SK-N-SH treated with all-trans-retinoic acid at 6 μM for 48 hours (cell line): ENCODE data around the gene ZNF362.

Source experiments
- ATAC-seq: fragments of 200-7000 bp; cut with Tn5 transposase; 3 replicates; pipeline ENCODE4 v1.9.1; 2020; ENCODE audit warnings: mild to moderate bottlenecking, moderate library complexity
- ARNTL ChIP-seq: fragments of 450-650 bp; formaldehyde crosslinking; IDR thresholded peaks from 2 replicates; pipeline ENCODE4 v1.5.0; 2020; ENCODE audit warnings: low read depth, mild to moderate bottlenecking, moderate library complexity, borderline replicate concordance
- BACH2 ChIP-seq: fragments of 250-450 bp; sonication (Bioruptor Pico); IDR thresholded peaks from 2 replicates; pipeline ENCODE4 v1.9.0; 2021; ENCODE audit warnings: mild to moderate bottlenecking, borderline replicate concordance
- CREB5 ChIP-seq: fragments of 250-450 bp; sonication (Bioruptor Pico); IDR thresholded peaks from 2 replicates; pipeline ENCODE4 v1.5.1; 2020; ENCODE audit warnings: low read depth, mild to moderate bottlenecking, moderate library complexity
- CSDC2 ChIP-seq: fragments of 250-450 bp; sonication (Bioruptor Pico); IDR thresholded peaks from 2 replicates; pipeline ENCODE4 v1.5.0; 2020; ENCODE audit warnings: mild to moderate bottlenecking, moderate library complexity
- CSRNP3 ChIP-seq: fragments of 250-450 bp; sonication (Bioruptor Pico); IDR thresholded peaks from 2 replicates; pipeline ENCODE4 v1.5.1; 2021; ENCODE audit warnings: mild to moderate bottlenecking, moderate library complexity
- ESRRG ChIP-seq: fragments of 250-450 bp; sonication (Bioruptor Pico); IDR thresholded peaks from 2 replicates; pipeline ENCODE4 v1.6.1; 2021; ENCODE audit warnings: mild to moderate bottlenecking
- GLIS3 ChIP-seq: fragments of 250-450 bp; sonication (Bioruptor Pico); IDR thresholded peaks from 2 replicates; pipeline ENCODE4 v1.5.0; 2020; ENCODE audit warnings: mild to moderate bottlenecking, moderate library complexity
- ISL1 ChIP-seq: fragments of 250-450 bp; sonication (Bioruptor Pico); IDR thresholded peaks from 2 replicates; pipeline ENCODE4 v2.1.2; 2022; ENCODE audit warnings: mild to moderate bottlenecking, moderate library complexity
- PATZ1 ChIP-seq: fragments of 250-450 bp; sonication (Bioruptor Pico); IDR thresholded peaks from 2 replicates; pipeline ENCODE4 v1.8.0; 2020; ENCODE audit warnings: mild to moderate bottlenecking, moderate library complexity, borderline replicate concordance
- POU6F1 ChIP-seq: fragments of 250-450 bp; sonication (Bioruptor Pico); IDR thresholded peaks from 2 replicates; pipeline ENCODE4 v1.8.0; 2021; ENCODE audit warnings: low read depth, mild to moderate bottlenecking, moderate library complexity, borderline replicate concordance
- PPARA ChIP-seq: fragments of 250-450 bp; sonication (Bioruptor Pico); IDR thresholded peaks from 2 replicates; pipeline ENCODE4 v1.5.0; 2020; ENCODE audit warnings: mild to moderate bottlenecking, borderline replicate concordance
- RARB ChIP-seq: fragments of 250-450 bp; sonication (Bioruptor Pico); IDR thresholded peaks from 2 replicates; pipeline ENCODE4 v1.8.0; 2021; ENCODE audit warnings: mild to moderate bottlenecking, moderate library complexity
- SNAI2 ChIP-seq: fragments of 250-450 bp; sonication (Bioruptor Pico); IDR thresholded peaks from 2 replicates; pipeline ENCODE4 v1.5.0; 2020; ENCODE audit warnings: mild to moderate bottlenecking, moderate library complexity
- TCF4 ChIP-seq: fragments of 250-450 bp; sonication (Bioruptor Pico); IDR thresholded peaks from 2 replicates; pipeline ENCODE4 v1.8.0; 2021; ENCODE audit warnings: mild to moderate bottlenecking, moderate library complexity, borderline replicate concordance
- TSHZ2 ChIP-seq: fragments of 250-450 bp; sonication (Bioruptor Pico); IDR thresholded peaks from 2 replicates; pipeline ENCODE4 v1.5.0; 2020; ENCODE audit warnings: mild to moderate bottlenecking, moderate library complexity
- ZC3H10 ChIP-seq: fragments of 250-450 bp; sonication (Bioruptor Pico); IDR thresholded peaks from 2 replicates; pipeline ENCODE4 v1.5.1; 2021; ENCODE audit warnings: mild to moderate bottlenecking, moderate library complexity
- ZFP3 ChIP-seq: fragments of 250-450 bp; sonication (Bioruptor Pico); IDR thresholded peaks from 2 replicates; pipeline ENCODE4 v1.5.0; 2020; ENCODE audit warnings: mild to moderate bottlenecking, moderate library complexity
- ZFP30 ChIP-seq: fragments of 450-650 bp; formaldehyde crosslinking; IDR thresholded peaks from 2 replicates; pipeline ENCODE4 v1.5.0; 2022; ENCODE audit warnings: mild to moderate bottlenecking, moderate library complexity
- ZNF565 ChIP-seq: fragments of 450-650 bp; formaldehyde crosslinking; conservative IDR thresholded peaks from 2 replicates; pipeline ENCODE4 v1.5.0; 2020; ENCODE audit warnings: low read depth, mild to moderate bottlenecking, moderate library complexity
- ZNF70 ChIP-seq: fragments of 450-650 bp; formaldehyde crosslinking; IDR thresholded peaks from 2 replicates; pipeline ENCODE4 v1.5.0; 2020; ENCODE audit warnings: mild to moderate bottlenecking, moderate library complexity
- ZNF8 ChIP-seq: fragments of 450-650 bp; formaldehyde crosslinking; IDR thresholded peaks from 2 replicates; pipeline ENCODE4 v1.5.0; 2020; ENCODE audit warnings: mild to moderate bottlenecking, moderate library complexity

ZNF362 gene

GRCh38 chr1:33266766-33267165, 10.5 kb downstream of the ZNF362 start:
- no peak for TF ChIP-seq TCF4 (CRISPR knock-in tag)
- no peak for TF ChIP-seq ZFP30
- no peak for TF ChIP-seq CREB5 (CRISPR knock-in tag)
- no peak for TF ChIP-seq ARNTL (CRISPR knock-in tag)
- no peak for TF ChIP-seq ZNF565 (CRISPR knock-in tag)
- TF ChIP-seq ZNF70, result no peak
- no peak for TF ChIP-seq ESRRG (CRISPR knock-in tag)
- TF ChIP-seq ZNF8 (CRISPR knock-in tag), result no peak
- TF ChIP-seq BACH2 (CRISPR knock-in tag), result no peak
- no peak for TF ChIP-seq PPARA (CRISPR knock-in tag)
- TF ChIP-seq, all 23 proteins: peak for 0
- no peak for ATAC-seq

DNA sequence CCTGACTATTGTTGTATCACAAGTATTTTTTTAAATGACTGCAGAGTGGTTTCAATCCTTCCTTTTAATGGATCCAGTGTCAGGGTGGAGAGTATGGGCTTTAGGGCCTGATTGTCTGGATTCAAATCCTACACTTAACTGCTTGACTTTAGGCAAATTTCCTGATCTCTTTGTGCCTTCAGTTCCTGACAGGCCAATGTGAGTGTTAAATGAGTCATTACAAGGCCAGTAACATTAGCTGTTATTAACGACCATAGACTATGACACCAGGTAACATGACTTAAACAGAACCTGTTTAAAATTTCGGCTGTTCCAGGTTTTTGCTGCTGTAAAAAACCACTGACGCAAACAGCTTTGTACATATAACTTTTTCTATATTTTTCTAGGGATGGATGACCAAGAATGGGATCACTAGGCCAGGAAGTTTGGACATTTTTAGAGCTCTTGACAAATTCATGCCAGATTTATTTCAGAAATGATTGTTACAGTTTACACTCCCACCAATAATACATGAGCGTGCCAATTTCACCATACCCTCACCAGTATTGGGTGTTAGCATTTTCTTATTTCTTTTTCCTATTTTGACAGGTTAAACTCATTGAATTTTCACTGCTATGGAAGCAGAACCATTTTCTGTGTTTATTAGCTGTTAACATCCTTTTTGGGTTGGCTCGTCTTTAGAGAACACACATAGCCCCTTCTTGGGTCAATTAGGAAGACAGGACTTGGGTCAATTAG, 11.3 kb downstream of the ZNF362 start:
- TF ChIP-seq ZNF70 (no peak), ISL1 (CRISPR knock-in tag) (no peak), ZC3H10 (no peak), SNAI2 (no peak)
- no peak for ATAC-seq

DNA sequence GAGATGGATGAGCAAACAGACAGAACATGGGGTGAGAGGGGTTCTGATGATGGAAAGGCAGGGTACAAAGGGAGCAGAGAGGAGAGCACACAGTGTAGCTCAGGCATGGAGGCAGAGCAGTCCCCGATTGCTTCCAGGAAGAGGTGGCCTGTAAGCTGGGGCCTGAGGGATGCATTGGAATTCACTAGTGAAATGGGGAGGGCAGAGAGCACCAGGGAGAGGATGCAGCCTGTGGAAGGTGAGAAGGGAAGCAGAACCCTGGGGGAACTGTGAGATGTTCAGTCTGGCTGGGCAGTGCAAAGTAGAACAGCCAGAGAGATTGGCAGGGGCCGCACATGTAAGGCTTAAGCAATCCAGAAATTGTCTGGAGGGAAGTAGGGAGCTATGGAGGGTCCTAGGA, 12.2 kb downstream of the ZNF362 start:
- TF ChIP-seq SNAI2 (no peak), ZFP3 (CRISPR knock-in tag) (no peak), TSHZ2 (no peak), RARB (CRISPR knock-in tag) (no peak), ZNF8 (CRISPR knock-in tag) (no peak), GLIS3 (no peak), ZNF565 (CRISPR knock-in tag) (no peak), ZFP30 (no peak), POU6F1 (CRISPR knock-in tag) (no peak), ZC3H10 (no peak), CSDC2 (CRISPR knock-in tag) (no peak), PATZ1 (CRISPR knock-in tag) (no peak), CSRNP3 (no peak), ARNTL (CRISPR knock-in tag) (no peak), ZNF70 (no peak)
- ATAC-seq, result no peak
